ENCODE results near the gene SOX30.
"Not testable (repeated sequence)": the region's sequence is repeated elsewhere in the genome, so short reads cannot be mapped to it uniquely, and the experiment has no call there.

GRCh38 chr5:157698674-157699073 lies 46.4 kb upstream of the SOX30 start:
- TF ChIP-seq CTCF, POLR2A, POLR2AphosphoS5 (IDR thresholded peaks at IDR 0.05): not testable (repeated sequence)

Data from transverse colon (tissue), 4 donors.